Gastrocnemius medialis (tissue), 4 donors: ENCODE results near the gene ANXA2. TPM values are rescaled to one million over a fixed set of nuclear protein-coding genes. Genes with fewer than 3 reads are reported as not detected.

Source experiments
- ATAC-seq, 2 donors: fragments of 150-250 bp; one replicate each; pipeline ENCODE4 v1.9.1; 2016
- DNase-seq, 2 donors: peaks; one replicate each; pipeline ENCODE4 v3.0.0-alpha.2; 2019
- H3K27ac ChIP-seq, 4 donors: fragments of 200-600 bp; sonication (generic); 1 replicate in 1 of 4; 2 replicates in 3 of 4; pipeline ENCODE4 v1.5.1; 2016 to 2018; ENCODE audit warnings: mild to moderate bottlenecking in 2 of 4, moderate library complexity in 1 of 4
- H3K27me3 ChIP-seq, 3 donors: fragments of 200-600 bp; sonication (generic) in 2 of 3; 1 replicate in 1 of 3; 2 replicates in 2 of 3; pipeline versions ENCODE4 v1.5.1 to v1.6.0; 2016 to 2019; ENCODE audit warnings: mild to moderate bottlenecking in 1 of 3, moderate library complexity in 1 of 3
- H3K36me3 ChIP-seq, 2 donors: fragments of 200-600 bp; sonication (generic) in 1 of 2; one replicate each; pipeline ENCODE4 v1.5.1; 2017 to 2018
- H3K4me1 ChIP-seq, 2 donors: fragments of 200-600 bp; sonication (generic) in 1 of 2; one replicate each; pipeline ENCODE4 v1.5.1; 2016 to 2017; ENCODE audit warnings: mild to moderate bottlenecking in 2 of 2
- H3K4me3 ChIP-seq, 4 donors: fragments of 200-600 bp; sonication (generic) in 3 of 4; 1 replicate in 1 of 4; 2 replicates in 3 of 4; pipeline ENCODE4 v1.5.1; 2016 to 2019; ENCODE audit warnings: mild to moderate bottlenecking in 2 of 4
- H3K9me3 ChIP-seq, 3 donors: fragments of 200-600 bp; sonication (generic) in 2 of 3; 1 replicate in 1 of 3; 2 replicates in 2 of 3; pipeline ENCODE4 v1.5.1; 2016 to 2019
- CTCF ChIP-seq, 5 experiments: fragments of 450-650 bp in 3 of 5; fragments of 200-600 bp in 2 of 5; sonication (generic) in 2 of 5; IDR thresholded peaks in 4 of 5; conservative IDR thresholded peaks in 1 of 5; 1 replicate in 4 of 5; 2 replicates in 1 of 5; pipeline ENCODE4 v1.5.1; 2016 to 2019; ENCODE audit warnings: antibody characterized with exemption in 5 of 5, mild to moderate bottlenecking in 3 of 5, moderate library complexity in 3 of 5
- POLR2A ChIP-seq, 2 donors: fragments of 450-650 bp; IDR thresholded peaks; one replicate each; pipeline ENCODE4 v1.6.1; 2017; ENCODE audit warnings: antibody characterized with exemption in 2 of 2, mild to moderate bottlenecking in 2 of 2, moderate library complexity in 2 of 2
- in situ Hi-C, 4 donors: fragments of 200-750 bp; cut with MboI; loops; one replicate each; pipeline versions ENCODE4 v1.15.0 to v1.8.0; 2017; ENCODE audit warnings: low sequenced_read_pairs in 4 of 4
- intact Hi-C: fragments of 100-400 bp; cut with DNase I; formaldehyde crosslinking; loops from one replicate; pipeline ENCODE4 v1.15.1; 2023; ENCODE audit warnings: low total_unique reads
- total RNA-seq, 4 donors: library from RNA; depleted of rRNA; stranded (reverse); fragments of >200 nt; gene quantifications; one replicate each; pipeline versions ENCODE4 v1.1.0 to v1.2.3, GENCODE V29; 2016

The ANXA2 gene
- total RNA-seq, 4 donors from 2014 or later = 266 to 386 (median 323) TPM

- Histone ChIP-seq H3K27ac (no peak overlapping the region), H3K4me3 (no peak overlapping the region), H3K4me1 (peaks cover 13 to 33% of the 10 kb centered on the region in 2 donors), H3K27me3 (no peaks in the 10 kb centered on the region), H3K36me3 (peaks cover 3 to 71% of the 10 kb centered on the region in 2 donors), H3K9me3 (no peaks in the 10 kb centered on the region)
- intact Hi-C loops = no loop called here
- TF ChIP-seq POLR2A (IDR thresholded peaks at IDR 0.05) (no peak), CTCF (IDR thresholded peaks at IDR 0.05 in 4 of 5, conservative IDR thresholded peaks at IDR 0.05 in 1 of 5) (no peak)
- in situ Hi-C loops = loop anchor here in 3 of 4 donors (5.0 to 10.0 kb wide), 2 partner anchors 85 to 88 kb away; no protein-coding TSS in a partner anchor
- DNase-seq (no peak), ATAC-seq (no peak)
Measured at GRCh38 chr15:60356832-60357231, 41.0 kb downstream of the ANXA2 start.

- Histone ChIP-seq H3K36me3 (peaks cover 4 to 71% of the 10 kb centered on the region in 2 donors), H3K27me3 (no peaks in the 10 kb centered on the region), H3K27ac (no peak overlapping the region), H3K4me1 (peaks cover 13 to 19% of the 10 kb centered on the region in 2 donors), H3K4me3 (no peak overlapping the region), H3K9me3 (no peaks in the 10 kb centered on the region)
- no peak for TF ChIP-seq CTCF (IDR thresholded peaks at IDR 0.05 in 4 of 5, conservative IDR thresholded peaks at IDR 0.05 in 1 of 5)
- TF ChIP-seq POLR2A (IDR thresholded peaks at IDR 0.05) = no peak
- intact Hi-C loops = no loop called here
- DNase-seq = no peak
- ATAC-seq = no peak
- in situ Hi-C loops = loop anchor here in 3 of 4 donors (5.0 to 10.0 kb wide), 2 partner anchors 87 to 89 kb away; no protein-coding TSS in a partner anchor
Measured at GRCh38 chr15:60355148-60355857, 42.5 kb downstream of the ANXA2 start.

GRCh38 chr15:60353245-60353920 lies 44.4 kb downstream of the ANXA2 start:
- H3K4me3 ChIP-seq = no peak overlapping the region
- H3K9me3 ChIP-seq = no peaks in the 10 kb centered on the region
- peaks cover under 1% of the 10 kb centered on the region in 2 donors for H3K4me1 ChIP-seq
- ATAC-seq = no peak
- in situ Hi-C loops = loop anchor here in 2 of 4 donors (10.0 kb wide), 1 partner anchor 91 kb away; no protein-coding TSS in a partner anchor
- no peak for DNase-seq
- intact Hi-C loops = no loop called here
- no peak overlapping the region for H3K27ac ChIP-seq
- H3K36me3 ChIP-seq = peaks cover 4 to 86% of the 10 kb centered on the region in 2 donors
- TF ChIP-seq CTCF (IDR thresholded peaks at IDR 0.05 in 4 of 5, conservative IDR thresholded peaks at IDR 0.05 in 1 of 5) = no peak
- TF ChIP-seq POLR2A (IDR thresholded peaks at IDR 0.05) = no peak
- no peaks in the 10 kb centered on the region for H3K27me3 ChIP-seq

- Histone ChIP-seq H3K36me3 (peaks cover 4 to 94% of the 10 kb centered on the region in 2 donors), H3K4me3 (no peak overlapping the region), H3K27me3 (no peaks in the 10 kb centered on the region), H3K4me1 (no peaks in the 10 kb centered on the region), H3K27ac (no peak overlapping the region), H3K9me3 (no peaks in the 10 kb centered on the region)
- intact Hi-C loops (no loop called here), in situ Hi-C loops (loop anchor here in 2 of 4 donors (10.0 kb wide), 1 partner anchor 92 kb away; no protein-coding TSS in a partner anchor)
- TF ChIP-seq POLR2A (IDR thresholded peaks at IDR 0.05) (no peak), CTCF (IDR thresholded peaks at IDR 0.05 in 4 of 5, conservative IDR thresholded peaks at IDR 0.05 in 1 of 5) (no peak)
- no peak for DNase-seq
- ATAC-seq = no peak
Measured at GRCh38 chr15:60352525-60352924, 45.3 kb downstream of the ANXA2 start.
